Ovary (tissue), 3 donors: ENCODE results near the gene RABGAP1L.

ENCODE experiments used
- CTCF ChIP-seq, 3 donors: fragments of 450-650 bp in 2 of 3; fragments of 200-600 bp in 1 of 3; IDR thresholded peaks; one replicate each; pipeline versions ENCODE4 v1.5.1 to v1.8.0; 2016 to 2022; ENCODE audit warnings: antibody characterized with exemption in 3 of 3, mild to moderate bottlenecking in 1 of 3
- EP300 ChIP-seq: sonication (generic); formaldehyde crosslinking; IDR thresholded peaks from one replicate; pipeline ENCODE4 v1.6.1; 2017; ENCODE audit warnings: antibody characterized with exemption
- POLR2A ChIP-seq: fragments of 450-650 bp; IDR thresholded peaks from one replicate; pipeline ENCODE4 v1.6.1; 2017; ENCODE audit warnings: antibody characterized with exemption, mild to moderate bottlenecking, moderate library complexity
- donor health status: DM: no; HTN: no; CAD: no.

- no peak for TF ChIP-seq POLR2A
- TF ChIP-seq CTCF (IDR thresholded peaks at IDR 0.05), result no peak
- no peak for TF ChIP-seq EP300
Measured at GRCh38 chr1:174333437-174333836, 174.1 kb downstream of the RABGAP1L start.
